Testis (tissue), 3 donors: ENCODE data around the gene BUD13. TPM values are rescaled to one million over a fixed set of nuclear protein-coding genes. Genes with fewer than 3 reads are reported as not detected.

Experiments used
- DNase-seq: peaks from one replicate; pipeline ENCODE4 v3.0.0-alpha.2; 2019
- H3K27ac ChIP-seq, 2 donors: fragments of 200-600 bp; sonication (generic); one replicate each; pipeline ENCODE4 v1.5.1; 2019
- H3K27me3 ChIP-seq: fragments of 200-600 bp; sonication (generic); one replicate; pipeline ENCODE4 v1.5.1; 2019
- H3K36me3 ChIP-seq: fragments of 200-600 bp; sonication (generic); one replicate; pipeline ENCODE4 v1.5.1; 2017; ENCODE audit warnings: low read depth; ENCODE audit errors: missing control alignments
- H3K4me1 ChIP-seq: fragments of 200-600 bp; sonication (generic); one replicate; pipeline ENCODE4 v1.5.1; 2019
- H3K4me3 ChIP-seq, 2 donors: fragments of 200-600 bp; sonication (generic); one replicate each; pipeline ENCODE4 v1.5.1; 2017 to 2019
- H3K9me3 ChIP-seq: fragments of 200-600 bp; sonication (generic); one replicate; pipeline ENCODE4 v1.5.1; 2017
- POLR2A ChIP-seq: fragments of 450-650 bp; IDR thresholded peaks from one replicate; pipeline ENCODE4 v1.6.1; 2017; ENCODE audit warnings: antibody characterized with exemption, mild to moderate bottlenecking, moderate library complexity
- WGBS, 2 donors: methylation state at CpG; one replicate each; pipeline ENCODE4 v1.1.5; 2018; 5-methylcytosine and 5-hydroxymethylcytosine counted together
- intact Hi-C: fragments of 100-400 bp; cut with DNase I; formaldehyde crosslinking; loops from one replicate; pipeline ENCODE4 v1.15.1; 2023; ENCODE audit warnings: low total_unique reads
- polyA plus RNA-seq: library from polyadenylated mRNA; stranded (reverse); fragments of 350-450 nt; fragmentation: Illumina TruSeq; extraction: RNeasy Lipid Tissue Mini Kit (QIAGEN cat#74804); gene quantifications from one replicate; pipeline ENCODE4 v1.2.3, GENCODE V29; 2014; ENCODE audit warnings: low read depth, low replicate concordance; ENCODE audit not compliant: insufficient read depth
- total RNA-seq, 2 donors: library from RNA; depleted of rRNA; stranded (reverse); fragments of >200 nt; gene quantifications; one replicate each; pipeline ENCODE4 v1.2.3, GENCODE V29; 2016
- TF ChIP-seq, protein P1 (sequence below), 3 experiments: fragments of 450-650 bp in 2 of 3; fragments of 200-600 bp in 1 of 3; sonication (generic) in 1 of 3; IDR thresholded peaks; one replicate each; pipeline ENCODE4 v1.5.1; 2016 to 2019; ENCODE audit warnings: antibody characterized with exemption in 3 of 3, mild to moderate bottlenecking in 2 of 3, moderate library complexity in 1 of 3

The BUD13 gene
- total and polyA plus RNA-seq, 3 donors from 2014 or later = 25.9 to 47.2 (median 32.0) TPM

DNA sequence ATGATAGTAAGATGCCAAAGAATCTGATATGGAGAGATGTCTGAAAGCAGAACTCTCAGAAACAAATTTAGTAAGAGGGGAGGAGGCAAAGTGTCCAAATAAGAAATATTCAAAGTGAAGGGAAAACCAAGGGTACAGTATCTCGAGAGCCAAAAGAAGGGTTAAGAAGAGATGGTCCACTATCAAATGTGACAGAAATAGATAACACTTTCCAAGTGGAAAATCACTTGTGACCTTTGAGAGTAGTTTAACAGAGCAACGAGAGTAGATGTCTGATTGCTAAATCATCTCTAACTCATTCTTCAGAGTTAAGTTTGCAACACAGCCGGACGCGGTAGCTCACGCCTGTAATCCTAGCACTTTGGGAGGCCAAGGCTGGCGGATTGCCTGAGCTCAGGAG, 4.3 kb upstream of the BUD13 start:
- WGBS, 2 donors = 79 to 88% methylated on average over 7 of the region's 7 CpGs
- TF ChIP-seq, protein P1, sequence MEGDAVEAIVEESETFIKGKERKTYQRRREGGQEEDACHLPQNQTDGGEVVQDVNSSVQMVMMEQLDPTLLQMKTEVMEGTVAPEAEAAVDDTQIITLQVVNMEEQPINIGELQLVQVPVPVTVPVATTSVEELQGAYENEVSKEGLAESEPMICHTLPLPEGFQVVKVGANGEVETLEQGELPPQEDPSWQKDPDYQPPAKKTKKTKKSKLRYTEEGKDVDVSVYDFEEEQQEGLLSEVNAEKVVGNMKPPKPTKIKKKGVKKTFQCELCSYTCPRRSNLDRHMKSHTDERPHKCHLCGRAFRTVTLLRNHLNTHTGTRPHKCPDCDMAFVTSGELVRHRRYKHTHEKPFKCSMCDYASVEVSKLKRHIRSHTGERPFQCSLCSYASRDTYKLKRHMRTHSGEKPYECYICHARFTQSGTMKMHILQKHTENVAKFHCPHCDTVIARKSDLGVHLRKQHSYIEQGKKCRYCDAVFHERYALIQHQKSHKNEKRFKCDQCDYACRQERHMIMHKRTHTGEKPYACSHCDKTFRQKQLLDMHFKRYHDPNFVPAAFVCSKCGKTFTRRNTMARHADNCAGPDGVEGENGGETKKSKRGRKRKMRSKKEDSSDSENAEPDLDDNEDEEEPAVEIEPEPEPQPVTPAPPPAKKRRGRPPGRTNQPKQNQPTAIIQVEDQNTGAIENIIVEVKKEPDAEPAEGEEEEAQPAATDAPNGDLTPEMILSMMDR (IDR thresholded peaks at IDR 0.05) = no peak
- no peak for TF ChIP-seq POLR2A

DNA sequence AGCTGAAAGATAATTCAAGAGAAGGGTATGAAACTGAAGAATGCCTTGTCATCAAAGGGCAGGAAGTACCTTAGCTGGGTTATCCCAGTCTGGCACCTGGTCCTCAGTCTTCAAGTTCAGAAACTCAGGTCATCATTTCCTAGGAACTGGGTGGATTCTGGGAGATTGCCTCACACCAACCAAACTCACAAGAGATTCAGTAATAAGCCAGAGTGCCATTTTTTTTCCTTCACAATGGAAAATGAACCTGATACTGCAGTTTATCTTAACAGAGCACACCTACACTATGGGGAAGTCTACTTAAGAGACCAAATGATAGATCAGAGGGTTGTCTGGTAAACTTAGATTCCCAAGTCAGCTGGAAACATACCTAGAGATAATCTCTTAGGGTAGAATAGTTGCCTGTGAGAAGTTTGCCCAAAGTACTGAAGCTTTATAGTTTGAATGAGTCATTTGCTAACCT, 3.8 kb upstream of the BUD13 start:
- no peaks in the 10 kb centered on the region for H3K9me3 ChIP-seq
- TF ChIP-seq, protein P1 (IDR thresholded peaks at IDR 0.05) = no peak
- TF ChIP-seq POLR2A = no peak
- no peaks in the 10 kb centered on the region for H3K36me3 ChIP-seq
- H3K4me3 ChIP-seq = no peak overlapping the region
- DNase-seq = no peak
- H3K27me3 ChIP-seq = no peaks in the 10 kb centered on the region
- H3K4me1 ChIP-seq = peaks cover 6% of the 10 kb centered on the region
- no peak overlapping the region for H3K27ac ChIP-seq
- intact Hi-C loops = no loop called here

More for the DNA sequence above, 4.3 kb upstream of the BUD13 start:
- Histone ChIP-seq H3K27me3 (no peaks in the 10 kb centered on the region), H3K36me3 (no peaks in the 10 kb centered on the region), H3K4me3 (no peak overlapping the region), H3K9me3 (no peaks in the 10 kb centered on the region), H3K27ac (no peak overlapping the region), H3K4me1 (peaks cover under 1% of the 10 kb centered on the region)
- intact Hi-C loops = no loop called here
- DNase-seq = no peak

DNA sequence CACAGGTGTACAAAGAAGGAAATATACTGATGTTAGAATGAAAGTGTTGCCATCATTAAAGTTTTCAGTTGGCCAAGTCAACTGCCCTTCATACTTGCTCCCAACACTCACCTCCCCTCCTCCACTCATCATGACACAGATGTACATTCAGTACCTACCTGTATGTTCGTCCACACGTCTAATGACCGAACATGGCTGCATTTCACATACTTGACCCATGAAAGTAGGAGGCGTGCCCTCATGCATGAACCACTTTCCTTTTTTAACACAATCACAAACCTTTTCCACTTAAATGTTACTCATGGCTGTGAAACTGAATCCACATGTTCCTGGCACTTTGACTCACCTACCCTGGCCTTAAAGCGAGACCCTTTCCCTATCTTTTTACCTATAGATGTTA, 3.2 kb upstream of the BUD13 start:
- intact Hi-C loops = no loop called here
- H3K4me3 ChIP-seq = no peak overlapping the region
- H3K27ac ChIP-seq = no peak overlapping the region
- 83 to 94% methylated on average over 5 of the region's 5 CpGs for WGBS, 2 donors
- no peaks in the 10 kb centered on the region for H3K36me3 ChIP-seq
- no peaks in the 10 kb centered on the region for H3K27me3 ChIP-seq
- peaks cover 11% of the 10 kb centered on the region for H3K4me1 ChIP-seq
- DNase-seq = no peak
- no peaks in the 10 kb centered on the region for H3K9me3 ChIP-seq
- no peak for TF ChIP-seq POLR2A
- TF ChIP-seq, protein P1 (IDR thresholded peaks at IDR 0.05) = no peak

DNA sequence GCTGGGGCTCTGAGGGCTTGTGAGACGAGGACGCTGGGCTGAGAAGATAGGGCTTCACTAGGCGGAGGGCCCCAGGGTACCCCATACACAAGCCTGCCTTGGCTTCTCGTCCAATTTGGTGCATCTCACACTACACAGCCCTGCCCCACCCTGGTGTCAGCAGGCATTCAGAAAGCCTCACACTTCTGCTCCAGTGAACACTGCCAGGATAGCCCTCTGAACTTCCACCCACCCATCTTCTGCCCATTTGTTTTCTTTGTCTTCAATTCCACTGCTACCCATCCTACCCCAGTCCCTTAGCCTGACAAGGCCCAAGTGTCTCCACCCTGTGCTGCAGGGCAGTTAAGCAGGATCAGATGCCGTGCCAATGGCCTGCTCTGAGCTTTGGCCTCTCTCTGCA, 1.9 kb upstream of the BUD13 start:
- intact Hi-C loops = no loop called here
- no peak for DNase-seq
- no peaks in the 10 kb centered on the region for H3K27me3 ChIP-seq
- no peaks in the 10 kb centered on the region for H3K36me3 ChIP-seq
- H3K9me3 ChIP-seq = no peaks in the 10 kb centered on the region
- H3K4me3 ChIP-seq = no peak overlapping the region
- H3K27ac ChIP-seq = no peak overlapping the region
- 81 to 87% methylated on average over 4 to 5 of the region's 5 CpGs for WGBS, 2 donors
- H3K4me1 ChIP-seq = peaks cover 12% of the 10 kb centered on the region
- TF ChIP-seq, protein P1 (IDR thresholded peaks at IDR 0.05) = no peak
- no peak for TF ChIP-seq POLR2A
